ENCODE data around the gene CYB5R3. TPM values are rescaled to one million over a fixed set of nuclear protein-coding genes. Genes with fewer than 3 reads are reported as not detected.

CYB5R3 gene
- total and polyA plus RNA-seq, 2 donors (not counting 3 experiments of a cell fraction or from before 2014, with no cell fraction given): 217 to 263 TPM

GRCh38 chr22:42644422-42645340 is 4.5 kb downstream of the CYB5R3 start:
- peak overlapping the region; percentile 55 for H3K4me2 ChIP-seq (ENCODE audit: insufficient read depth, low read length)
- H3K9me3 ChIP-seq (replicated peaks; ENCODE audit: control insufficient read depth, insufficient read depth, low read length): no peaks in the 10 kb centered on the region
- no peak overlapping the region for H2AFZ ChIP-seq (ENCODE audit: low read depth, low read length)
- H3K4me1 ChIP-seq (ENCODE audit: control insufficient read depth, extremely low read depth, insufficient read depth, low read length): peaks cover 40% of the 10 kb centered on the region
- H3K9me1 ChIP-seq (replicated peaks; ENCODE audit: control insufficient read depth, extremely low read depth, insufficient read depth, low read length): no peaks in the 10 kb centered on the region
- BruUV-seq (replicated peaks): no TSS peak
- intact Hi-C loops (cut with micrococcal nuclease) (no loop called here), dilution Hi-C loops (cut with MboI; ENCODE audit: extremely low pct_ligation_motif_present, low sequenced_read_pairs) (no loop called here)
- no peak for TF ChIP-seq POLR2AphosphoS5 (IDR thresholded peaks at IDR 0.05; ENCODE audit: insufficient read depth, low read depth, low read length)
- TF ChIP-seq EZH2 (IDR thresholded peaks at IDR 0.05; ENCODE audit: borderline replicate concordance, low read depth, low read length, severe bottlenecking): no peak
- TF ChIP-seq FOS (IDR thresholded peaks at IDR 0.05; ENCODE audit: borderline replicate concordance, insufficient read depth, low read length): no peak
- TF ChIP-seq CTCF (IDR thresholded peaks at IDR 0.05; ENCODE audit: extremely low read depth in 1 of 2, insufficient read depth in 1 of 2, low read depth in 1 of 2, low read length in 2 of 2): no peak
- TF ChIP-seq GATA2 (IDR thresholded peaks at IDR 0.05; ENCODE audit: insufficient read depth, insufficient read length, low read depth, low read length): no peak
- no peak for TF ChIP-seq MYC (IDR thresholded peaks at IDR 0.05; ENCODE audit: low read depth, low read length)
- no peak for TF ChIP-seq JUN (IDR thresholded peaks at IDR 0.05; ENCODE audit: borderline replicate concordance, insufficient read depth, insufficient read length, low read depth)
- no peak for TF ChIP-seq MAX (IDR thresholded peaks at IDR 0.05; ENCODE audit: insufficient read depth, insufficient read length)
- no peak for TF ChIP-seq POLR2A (IDR thresholded peaks at IDR 0.05; ENCODE audit: low read depth, low read length)
- H3K4me3 ChIP-seq (replicated peaks in 1 of 3; ENCODE audit: insufficient read depth in 1 of 3, low read depth in 1 of 3, low read length in 3 of 3): no peak overlapping the region
- FAIRE-seq: peak; percentile 95
- ChIA-PET CTCF (interaction anchor here (0.9 to 1.0 kb wide), 2 partner anchors 9 to 23 kb away, joined by 5 to 6 read pairs; no protein-coding TSS in a partner anchor), POLR2A (interaction anchor here (0.9 kb wide), 1 partner anchor 30 kb away, joined by 3 read pairs; the partner anchor contains the start of gene POLDIP3)
- no peaks in the 10 kb centered on the region for H4K20me1 ChIP-seq (replicated peaks; ENCODE audit: control insufficient read depth, extremely low read depth, insufficient read depth, low read length)
- no peak overlapping the region for H3K9ac ChIP-seq (replicated peaks; ENCODE audit: extremely low read depth, insufficient read depth, low read length)
- peak; percentile 75 for DNase-seq (ENCODE audit: low read depth, low spot score)
- H3K79me2 ChIP-seq (ENCODE audit: control insufficient read depth, insufficient read depth, low read length): peaks cover 74% of the 10 kb centered on the region
- no peaks in the 10 kb centered on the region for H3K36me3 ChIP-seq (ENCODE audit: control insufficient read depth in 2 of 2, extremely low read depth in 1 of 2, insufficient read depth in 2 of 2, low read length in 2 of 2)
- no peaks in the 10 kb centered on the region for H3K27me3 ChIP-seq (ENCODE audit: control insufficient read depth in 2 of 2, insufficient read depth in 2 of 2, low read length in 2 of 2)
- H3K27ac ChIP-seq (ENCODE audit: insufficient read depth, low read depth, low read length): peak overlapping the region; percentile 25

Measured in endothelial cell of umbilical vein (primary cell).